Lower lobe of right lung (tissue), 2 donors: ENCODE results near the gene SLC24A3. TPM values are rescaled to one million over a fixed set of nuclear protein-coding genes. Genes with fewer than 3 reads are reported as not detected.
A peak's percentile ranks its signal among the peaks of the same experiment; 100 is the strongest.

Source experiments
- ATAC-seq, 2 donors: fragments of 200-7000 bp; cut with Tn5 transposase; one replicate each; pipeline ENCODE4 v1.9.1; 2020 to 2022; ENCODE audit warnings: mild to moderate bottlenecking in 2 of 2, moderate library complexity in 2 of 2
- DNase-seq: peaks from one replicate; pipeline ENCODE4 v3.0.0-alpha.2; 2020
- H3K27ac ChIP-seq: fragments of 200-600 bp; one replicate; pipeline ENCODE4 v1.8.0; 2022
- H3K27me3 ChIP-seq: fragments of 200-600 bp; one replicate; pipeline ENCODE4 v1.8.0; 2022; ENCODE audit warnings: low read depth
- H3K36me3 ChIP-seq: fragments of 200-600 bp; one replicate; pipeline ENCODE4 v1.8.0; 2022; ENCODE audit warnings: mild to moderate bottlenecking
- H3K4me1 ChIP-seq: fragments of 200-600 bp; one replicate; pipeline ENCODE4 v1.8.0; 2022
- H3K4me3 ChIP-seq: fragments of 200-600 bp; one replicate; pipeline ENCODE4 v1.8.0; 2022; ENCODE audit warnings: mild to moderate bottlenecking
- H3K9me3 ChIP-seq: fragments of 200-600 bp; one replicate; pipeline ENCODE4 v1.8.0; 2022
- intact Hi-C: fragments of 100-400 bp; cut with DNase I; formaldehyde crosslinking; loops from one replicate; pipeline ENCODE4 v1.11.0; 2022
- total RNA-seq: library from RNA; stranded (reverse); fragmentation: NEBNext Ultra II Directional; extraction: Animal tissue kit (Norgen Biotek cat#: 25700); gene quantifications from one replicate; pipeline ENCODE4 v1.2.1, GENCODE V29; 2021
- TF ChIP-seq, protein P1 (sequence below): fragments of 200-600 bp; IDR thresholded peaks from one replicate; pipeline ENCODE4 v1.8.0; 2022; ENCODE audit warnings: antibody characterized with exemption, mild to moderate bottlenecking
- donor health status: DM: no; HTN: yes; CAD: no; lungs with severe emphysema.

The SLC24A3 gene
- total RNA-seq, 1 donor from 2014 or later, result 7.9 TPM

DNA sequence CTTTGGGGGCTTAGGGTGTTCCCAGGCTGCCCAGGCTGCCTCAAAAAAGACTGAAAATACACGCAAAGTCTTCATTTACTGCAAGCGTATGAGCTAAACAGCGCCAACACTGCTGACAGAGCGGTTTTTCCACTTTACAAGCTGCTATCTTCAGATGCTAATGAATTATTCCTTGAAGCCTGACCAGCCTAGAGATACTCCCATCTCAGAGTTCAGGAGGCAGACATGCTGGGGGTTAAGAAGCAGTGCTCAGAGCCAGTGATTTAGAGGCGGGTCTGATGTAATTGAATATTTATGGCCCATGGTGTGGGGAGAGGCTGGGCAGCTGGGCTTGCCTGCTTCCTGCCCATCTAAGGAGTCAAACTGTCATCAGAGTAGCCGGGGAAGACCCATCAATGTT is 241.4 kb downstream of the SLC24A3 start:
- ATAC-seq (peak in 1 of 2 donors; percentile 59), DNase-seq (no peak)
- Histone ChIP-seq H3K4me3 (no peak overlapping the region), H3K4me1 (peaks cover 6% of the 10 kb centered on the region), H3K36me3 (no peaks in the 10 kb centered on the region), H3K9me3 (no peaks in the 10 kb centered on the region), H3K27me3 (no peaks in the 10 kb centered on the region), H3K27ac (no peak overlapping the region)
- intact Hi-C loops, result no loop called here
- TF ChIP-seq, protein P1, sequence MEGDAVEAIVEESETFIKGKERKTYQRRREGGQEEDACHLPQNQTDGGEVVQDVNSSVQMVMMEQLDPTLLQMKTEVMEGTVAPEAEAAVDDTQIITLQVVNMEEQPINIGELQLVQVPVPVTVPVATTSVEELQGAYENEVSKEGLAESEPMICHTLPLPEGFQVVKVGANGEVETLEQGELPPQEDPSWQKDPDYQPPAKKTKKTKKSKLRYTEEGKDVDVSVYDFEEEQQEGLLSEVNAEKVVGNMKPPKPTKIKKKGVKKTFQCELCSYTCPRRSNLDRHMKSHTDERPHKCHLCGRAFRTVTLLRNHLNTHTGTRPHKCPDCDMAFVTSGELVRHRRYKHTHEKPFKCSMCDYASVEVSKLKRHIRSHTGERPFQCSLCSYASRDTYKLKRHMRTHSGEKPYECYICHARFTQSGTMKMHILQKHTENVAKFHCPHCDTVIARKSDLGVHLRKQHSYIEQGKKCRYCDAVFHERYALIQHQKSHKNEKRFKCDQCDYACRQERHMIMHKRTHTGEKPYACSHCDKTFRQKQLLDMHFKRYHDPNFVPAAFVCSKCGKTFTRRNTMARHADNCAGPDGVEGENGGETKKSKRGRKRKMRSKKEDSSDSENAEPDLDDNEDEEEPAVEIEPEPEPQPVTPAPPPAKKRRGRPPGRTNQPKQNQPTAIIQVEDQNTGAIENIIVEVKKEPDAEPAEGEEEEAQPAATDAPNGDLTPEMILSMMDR, result no peak

DNA sequence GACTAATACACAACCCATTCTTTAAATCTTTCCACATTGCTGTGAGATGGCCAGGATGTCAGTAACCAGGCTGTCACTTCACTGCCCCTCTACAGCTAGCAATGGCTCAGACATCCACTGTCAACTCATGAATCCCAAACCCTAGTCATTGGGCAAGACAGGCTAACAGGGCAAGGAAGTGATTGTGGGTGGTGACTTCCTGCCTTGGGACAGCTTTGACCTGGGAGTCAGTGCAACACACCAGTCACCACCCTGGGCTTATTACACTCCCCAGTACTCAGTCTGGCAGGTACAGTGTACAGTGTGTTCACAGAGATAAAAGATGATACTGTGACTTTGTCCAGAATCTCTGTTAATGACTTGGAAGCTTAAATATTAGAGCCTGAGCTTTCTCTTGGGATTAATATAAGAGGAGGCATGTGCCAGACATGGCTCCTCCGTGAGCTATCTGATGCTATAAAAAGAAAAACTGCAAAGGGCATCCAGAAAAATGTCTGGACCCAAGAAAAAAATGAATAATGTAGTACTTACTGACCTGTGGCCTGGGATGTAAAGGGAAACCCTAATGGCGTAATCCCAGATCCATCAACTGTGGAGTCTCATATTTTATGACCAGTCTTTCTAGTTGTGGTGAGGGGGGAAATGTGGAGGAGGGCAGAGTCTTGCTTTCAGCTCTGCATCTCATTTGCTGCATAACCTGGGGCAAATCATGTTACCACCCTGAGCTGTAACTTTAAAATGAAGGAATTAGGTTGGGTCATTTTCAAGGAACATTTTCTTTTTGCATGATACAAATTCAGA is 244.4 kb downstream of the SLC24A3 start:
- Histone ChIP-seq H3K9me3 (no peaks in the 10 kb centered on the region), H3K36me3 (no peaks in the 10 kb centered on the region), H3K27me3 (no peaks in the 10 kb centered on the region), H3K4me3 (no peak overlapping the region), H3K4me1 (peaks cover 6% of the 10 kb centered on the region), H3K27ac (no peak overlapping the region)
- no peak for DNase-seq
- ATAC-seq, result peak in 1 of 2 donors; percentile 29
- TF ChIP-seq, protein P1, result no peak
- intact Hi-C loops, result no loop called here

DNA sequence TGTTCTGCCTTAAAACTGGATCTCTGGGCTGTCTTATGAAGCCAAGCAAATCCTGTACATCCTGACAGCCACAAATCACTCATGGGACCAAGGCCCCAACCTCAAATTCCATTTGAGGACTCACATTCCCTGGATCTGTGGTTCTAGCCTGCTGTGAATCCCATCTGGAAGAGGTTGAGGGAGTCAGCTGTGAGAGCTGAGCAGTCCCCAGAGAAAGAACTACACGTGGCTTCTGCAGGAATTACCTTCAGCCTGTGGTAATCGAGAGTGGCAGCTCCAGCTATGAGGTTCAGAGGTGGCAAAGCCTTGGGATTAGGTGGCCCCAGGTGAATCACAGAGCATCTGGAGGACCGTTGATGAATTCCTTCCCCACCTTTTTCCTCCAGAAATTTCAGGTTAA is 245.2 kb downstream of the SLC24A3 start:
- intact Hi-C loops, result no loop called here
- no peaks in the 10 kb centered on the region for H3K9me3 ChIP-seq
- no peaks in the 10 kb centered on the region for H3K27me3 ChIP-seq
- ATAC-seq, result no peak
- no peaks in the 10 kb centered on the region for H3K36me3 ChIP-seq
- no peak overlapping the region for H3K27ac ChIP-seq
- no peak for DNase-seq
- no peak overlapping the region for H3K4me3 ChIP-seq
- H3K4me1 ChIP-seq, result peaks cover 6% of the 10 kb centered on the region
- TF ChIP-seq, protein P1, result no peak

DNA sequence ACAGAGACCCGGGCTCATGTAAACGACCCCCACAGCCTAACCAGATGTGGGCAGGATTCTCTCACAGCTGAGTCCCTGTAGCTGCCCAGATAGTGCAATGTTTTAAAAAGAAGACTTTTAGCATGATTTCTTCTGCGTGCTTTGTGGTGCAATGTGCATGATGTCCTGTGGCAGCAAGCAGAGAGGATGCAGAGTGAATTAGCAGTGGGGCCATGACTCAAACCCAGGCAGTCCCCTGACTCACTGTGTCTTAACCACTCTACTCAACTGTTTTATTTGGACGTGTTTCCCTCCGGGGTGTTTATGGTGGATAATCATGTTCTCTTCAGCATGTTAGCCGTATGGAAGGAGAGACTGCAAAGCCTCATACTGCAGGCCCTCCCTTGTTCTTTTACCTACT is 247.9 kb downstream of the SLC24A3 start:
- H3K9me3 ChIP-seq, result no peaks in the 10 kb centered on the region
- no peaks in the 10 kb centered on the region for H3K4me1 ChIP-seq
- ATAC-seq (no peak), DNase-seq (no peak)
- H3K36me3 ChIP-seq, result no peaks in the 10 kb centered on the region
- H3K27ac ChIP-seq, result no peak overlapping the region
- intact Hi-C loops, result no loop called here
- H3K4me3 ChIP-seq, result no peak overlapping the region
- no peaks in the 10 kb centered on the region for H3K27me3 ChIP-seq
- TF ChIP-seq, protein P1, result no peak

DNA sequence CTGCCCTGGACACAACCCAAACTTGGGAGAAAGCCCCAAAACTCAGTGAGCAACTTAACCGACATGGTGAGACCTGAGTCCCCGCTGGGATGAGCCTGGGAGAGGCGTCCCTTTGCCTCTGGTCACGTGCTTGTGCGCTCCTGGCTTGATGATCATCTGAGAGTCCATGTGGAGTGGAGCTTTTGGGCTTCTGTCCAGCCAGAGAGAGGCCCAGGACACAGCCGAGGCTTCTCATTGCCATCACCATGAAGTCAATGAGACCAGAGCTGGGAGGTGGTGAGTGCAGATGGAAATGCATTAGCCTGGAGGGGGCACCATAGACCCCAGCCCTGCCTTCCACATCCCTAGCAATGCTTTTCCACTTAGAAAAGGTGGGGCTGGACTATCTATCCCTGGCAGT is 250.0 kb downstream of the SLC24A3 start:
- H3K4me1 ChIP-seq, result no peaks in the 10 kb centered on the region
- intact Hi-C loops, result no loop called here
- ATAC-seq, result no peak

More for the DNA sequence above, 250.0 kb downstream of the SLC24A3 start:
- Histone ChIP-seq H3K36me3 (no peaks in the 10 kb centered on the region), H3K27me3 (no peaks in the 10 kb centered on the region), H3K9me3 (no peaks in the 10 kb centered on the region), H3K4me3 (no peak overlapping the region), H3K27ac (no peak overlapping the region)
- DNase-seq, result no peak
- TF ChIP-seq, protein P1, result no peak
